ENCODE data around the gene SH3PXD2B.

DNA sequence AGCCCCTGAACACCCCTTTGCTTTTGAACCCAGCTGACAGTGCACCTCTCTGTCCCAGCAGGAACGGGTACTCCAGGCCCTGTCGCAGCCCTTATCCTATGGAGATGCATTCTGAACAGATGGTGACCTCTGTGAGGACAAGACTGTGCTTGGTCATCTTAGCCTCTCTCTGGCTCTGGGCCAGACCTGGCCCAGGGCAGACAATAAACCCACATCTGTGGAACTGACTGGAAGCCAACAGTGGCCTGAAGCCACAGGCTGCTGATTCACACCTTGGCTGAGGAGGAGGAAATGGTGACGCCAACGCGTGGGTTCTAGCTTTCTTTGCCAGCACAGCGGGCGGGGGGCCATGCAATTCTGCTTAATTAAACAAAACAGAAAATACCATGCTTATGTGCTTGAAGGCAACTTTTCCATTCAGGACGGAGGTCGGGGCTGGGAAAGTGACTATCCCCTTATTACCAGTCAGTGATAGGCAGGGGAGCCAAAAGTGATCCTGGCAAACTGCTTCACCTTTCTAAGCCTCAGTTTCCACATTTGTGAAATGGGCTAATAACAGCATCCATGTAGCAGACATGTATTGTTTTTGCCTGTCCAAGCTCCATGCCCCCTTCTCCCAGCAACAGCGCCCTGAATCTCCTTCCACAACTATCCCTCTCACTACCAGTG, 10.8 kb downstream of the SH3PXD2B start:
- TF ChIP-seq, protein P1, sequence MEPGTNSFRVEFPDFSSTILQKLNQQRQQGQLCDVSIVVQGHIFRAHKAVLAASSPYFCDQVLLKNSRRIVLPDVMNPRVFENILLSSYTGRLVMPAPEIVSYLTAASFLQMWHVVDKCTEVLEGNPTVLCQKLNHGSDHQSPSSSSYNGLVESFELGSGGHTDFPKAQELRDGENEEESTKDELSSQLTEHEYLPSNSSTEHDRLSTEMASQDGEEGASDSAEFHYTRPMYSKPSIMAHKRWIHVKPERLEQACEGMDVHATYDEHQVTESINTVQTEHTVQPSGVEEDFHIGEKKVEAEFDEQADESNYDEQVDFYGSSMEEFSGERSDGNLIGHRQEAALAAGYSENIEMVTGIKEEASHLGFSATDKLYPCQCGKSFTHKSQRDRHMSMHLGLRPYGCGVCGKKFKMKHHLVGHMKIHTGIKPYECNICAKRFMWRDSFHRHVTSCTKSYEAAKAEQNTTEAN (CRISPR knock-in tag; conservative IDR thresholded peaks at IDR 0.05): no peak
- no peak for TF ChIP-seq FOXK2 (IDR thresholded peaks at IDR 0.05)
- no peak for TF ChIP-seq CEBPB (IDR thresholded peaks at IDR 0.05; ENCODE audit: borderline replicate concordance, low read depth, low read length)
- TF ChIP-seq NFE2 (CRISPR knock-in tag; IDR thresholded peaks at IDR 0.05): no peak
- TF ChIP-seq, protein P2, sequence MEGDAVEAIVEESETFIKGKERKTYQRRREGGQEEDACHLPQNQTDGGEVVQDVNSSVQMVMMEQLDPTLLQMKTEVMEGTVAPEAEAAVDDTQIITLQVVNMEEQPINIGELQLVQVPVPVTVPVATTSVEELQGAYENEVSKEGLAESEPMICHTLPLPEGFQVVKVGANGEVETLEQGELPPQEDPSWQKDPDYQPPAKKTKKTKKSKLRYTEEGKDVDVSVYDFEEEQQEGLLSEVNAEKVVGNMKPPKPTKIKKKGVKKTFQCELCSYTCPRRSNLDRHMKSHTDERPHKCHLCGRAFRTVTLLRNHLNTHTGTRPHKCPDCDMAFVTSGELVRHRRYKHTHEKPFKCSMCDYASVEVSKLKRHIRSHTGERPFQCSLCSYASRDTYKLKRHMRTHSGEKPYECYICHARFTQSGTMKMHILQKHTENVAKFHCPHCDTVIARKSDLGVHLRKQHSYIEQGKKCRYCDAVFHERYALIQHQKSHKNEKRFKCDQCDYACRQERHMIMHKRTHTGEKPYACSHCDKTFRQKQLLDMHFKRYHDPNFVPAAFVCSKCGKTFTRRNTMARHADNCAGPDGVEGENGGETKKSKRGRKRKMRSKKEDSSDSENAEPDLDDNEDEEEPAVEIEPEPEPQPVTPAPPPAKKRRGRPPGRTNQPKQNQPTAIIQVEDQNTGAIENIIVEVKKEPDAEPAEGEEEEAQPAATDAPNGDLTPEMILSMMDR (CRISPR knock-in tag; IDR thresholded peaks at IDR 0.05): no peak
- no peak for TF ChIP-seq RFX5 (IDR thresholded peaks at IDR 0.05; ENCODE audit: low read depth, low read length)
- no peak for TF ChIP-seq ZNF775 (CRISPR knock-in tag; IDR thresholded peaks at IDR 0.05; ENCODE audit: borderline replicate concordance)
- no peak for TF ChIP-seq CBX2 (IDR thresholded peaks at IDR 0.05; ENCODE audit: low read depth, low read length)
- TF ChIP-seq CBX2 (CRISPR knock-in tag; IDR thresholded peaks at IDR 0.05; ENCODE audit: low read depth): no peak
- no peak for TF ChIP-seq MXI1 (IDR thresholded peaks at IDR 0.05; ENCODE audit: borderline replicate concordance, low read depth, low read length)
- TF ChIP-seq REPIN1 (CRISPR knock-in tag; IDR thresholded peaks at IDR 0.05; ENCODE audit: borderline replicate concordance, low read depth): no peak
- TF ChIP-seq CREB1 (IDR thresholded peaks at IDR 0.05): no peak
- TF ChIP-seq CREB1 (CRISPR knock-in tag; IDR thresholded peaks at IDR 0.05): no peak
